ENCODE results near the gene IL13RA1.
A peak's percentile ranks its signal among the peaks of the same experiment; 100 is the strongest.

The IL13RA1 gene

GRCh38 chrX:118726887-118727685 is at the start of gene IL13RA1:
TSS of gene IL13RA1 (plus strand) at chrX:118727606. CDS start at chrX:118727639, 33 bp downstream.
- ATAC-seq = peak; percentile 88
- TF ChIP-seq GLIS3 (CRISPR knock-in tag; IDR thresholded peaks at IDR 0.05) (no peak), ZC3H10 (CRISPR knock-in tag; IDR thresholded peaks at IDR 0.05) (no peak), CREB5 (CRISPR knock-in tag; IDR thresholded peaks at IDR 0.05; ENCODE audit: low read depth) (no peak), TSHZ2 (CRISPR knock-in tag; IDR thresholded peaks at IDR 0.05) (no peak), ISL1 (CRISPR knock-in tag; IDR thresholded peaks at IDR 0.05) (no peak), ZNF8 (CRISPR knock-in tag; IDR thresholded peaks at IDR 0.05) (no peak), OSR1 (CRISPR knock-in tag; IDR thresholded peaks at IDR 0.05) (no peak), POU6F1 (CRISPR knock-in tag; IDR thresholded peaks at IDR 0.05; ENCODE audit: borderline replicate concordance, low read depth) (no peak), PATZ1 (CRISPR knock-in tag; IDR thresholded peaks at IDR 0.05; ENCODE audit: borderline replicate concordance) (no peak)

- no peak for ATAC-seq
- TF ChIP-seq ZFP30 (CRISPR knock-in tag; IDR thresholded peaks at IDR 0.05) (no peak), CSRNP3 (CRISPR knock-in tag; IDR thresholded peaks at IDR 0.05) (no peak), ZNF70 (CRISPR knock-in tag; IDR thresholded peaks at IDR 0.05) (no peak), TCF4 (CRISPR knock-in tag; IDR thresholded peaks at IDR 0.05; ENCODE audit: borderline replicate concordance) (no peak), PPARA (CRISPR knock-in tag; IDR thresholded peaks at IDR 0.05; ENCODE audit: borderline replicate concordance) (no peak), CREB5 (CRISPR knock-in tag; IDR thresholded peaks at IDR 0.05; ENCODE audit: low read depth) (no peak), GLIS3 (CRISPR knock-in tag; IDR thresholded peaks at IDR 0.05) (no peak), ZNF565 (CRISPR knock-in tag; conservative IDR thresholded peaks at IDR 0.05; ENCODE audit: low read depth) (no peak), ZC3H10 (CRISPR knock-in tag; IDR thresholded peaks at IDR 0.05) (no peak), ESRRG (CRISPR knock-in tag; IDR thresholded peaks at IDR 0.05) (no peak), TOX (CRISPR knock-in tag; IDR thresholded peaks at IDR 0.05; ENCODE audit: borderline replicate concordance) (no peak), POU6F1 (CRISPR knock-in tag; IDR thresholded peaks at IDR 0.05; ENCODE audit: borderline replicate concordance, low read depth) (no peak), BACH2 (CRISPR knock-in tag; IDR thresholded peaks at IDR 0.05; ENCODE audit: borderline replicate concordance) (no peak), ISL1 (CRISPR knock-in tag; IDR thresholded peaks at IDR 0.05) (no peak), SNAI2 (CRISPR knock-in tag; IDR thresholded peaks at IDR 0.05) (no peak)
These were observed 48.1 kb upstream of the IL13RA1 start for GRCh38 chrX:118679290-118679689.

Data from SK-N-SH treated with all-trans-retinoic acid at 6 μM for 48 hours (cell line).